OCI-LY3 (cell line): Measurements from ENCODE around the gene ARHGAP23.
"Not testable (repeated sequence)": the region's sequence is repeated elsewhere in the genome, so short reads cannot be mapped to it uniquely, and the experiment has no call there.

Source experiments
- H2AFZ ChIP-seq: fragments of 200-600, 300-600 bp; shearing (Covaris generic); 2 replicates; pipeline ENCODE4 v1.6.0; 2014; ENCODE audit warnings: antibody characterized with exemption, low read depth, low read length
- H3K27ac ChIP-seq: fragments of 200-600, 300-600 bp; sonication (generic); 2 replicates; pipeline ENCODE4 v1.5.1; 2014; ENCODE audit warnings: mild to moderate bottlenecking, low read length, moderate library complexity, mixed read lengths
- H3K27me3 ChIP-seq: fragments of 200-600, 300-600 bp; sonication (generic); 2 replicates; pipeline ENCODE4 v1.6.1; 2014; ENCODE audit warnings: low read depth, low read length, mixed read lengths
- H3K36me3 ChIP-seq: fragments of 200-600, 300-600 bp; sonication (generic); replicated peaks from 2 replicates; pipeline ENCODE3; 2014; ENCODE audit warnings: low read depth, low read length, mixed read lengths
- H3K4me1 ChIP-seq: fragments of 300-600, 200-600 bp; sonication (generic); 2 replicates; pipeline ENCODE4 v1.6.1; 2014; ENCODE audit warnings: low read length, mixed read lengths
- H3K4me2 ChIP-seq: fragments of 200-600, 300-600 bp; sonication (generic); 2 replicates; pipeline ENCODE4 v1.6.1; 2014; ENCODE audit warnings: low read length, mixed read lengths
- H3K4me3 ChIP-seq: fragments of 300-600, 200-600 bp; sonication (generic); 2 replicates; pipeline ENCODE4 v1.5.1; 2014; ENCODE audit warnings: antibody characterized with exemption, mild to moderate bottlenecking, low read length, moderate library complexity
- H3K79me2 ChIP-seq: fragments of 300-600, 200-600 bp; shearing (Covaris generic); 2 replicates; pipeline ENCODE4 v1.6.1; 2014; ENCODE audit warnings: mild to moderate bottlenecking, low read length, mixed read lengths
- H3K9ac ChIP-seq: fragments of 300-600, 200-600 bp; shearing (Covaris generic); 2 replicates; pipeline ENCODE4 v1.6.0; 2014; ENCODE audit warnings: mild to moderate bottlenecking, low read length, moderate library complexity
- H3K9me3 ChIP-seq: fragments of 200-600, 300-600 bp; shearing (Covaris generic); 2 replicates; pipeline ENCODE4 v1.6.1; 2014; ENCODE audit warnings: low read length, mixed read lengths; ENCODE audit not compliant: insufficient read depth
- H4K20me1 ChIP-seq: fragments of 200-600, 300-600 bp; sonication (generic); 2 replicates; pipeline ENCODE4 v1.6.1; 2016; ENCODE audit warnings: low read length, mixed read lengths; ENCODE audit not compliant: insufficient read depth
- EZH2phosphoT487 ChIP-seq: fragments of 200-600 bp; shearing (Covaris generic); IDR thresholded peaks from 2 replicates; pipeline ENCODE4 v1.6.1; 2018; ENCODE audit warnings: antibody characterized with exemption, mixed run types, low read depth
- TF ChIP-seq, protein P1 (sequence below): fragments of 200-600, 300-600 bp; sonication (generic); IDR thresholded peaks from 2 replicates; pipeline ENCODE4 v1.5.1; 2014; ENCODE audit warnings: antibody characterized with exemption, low read length, low read depth

The ARHGAP23 gene

DNA sequence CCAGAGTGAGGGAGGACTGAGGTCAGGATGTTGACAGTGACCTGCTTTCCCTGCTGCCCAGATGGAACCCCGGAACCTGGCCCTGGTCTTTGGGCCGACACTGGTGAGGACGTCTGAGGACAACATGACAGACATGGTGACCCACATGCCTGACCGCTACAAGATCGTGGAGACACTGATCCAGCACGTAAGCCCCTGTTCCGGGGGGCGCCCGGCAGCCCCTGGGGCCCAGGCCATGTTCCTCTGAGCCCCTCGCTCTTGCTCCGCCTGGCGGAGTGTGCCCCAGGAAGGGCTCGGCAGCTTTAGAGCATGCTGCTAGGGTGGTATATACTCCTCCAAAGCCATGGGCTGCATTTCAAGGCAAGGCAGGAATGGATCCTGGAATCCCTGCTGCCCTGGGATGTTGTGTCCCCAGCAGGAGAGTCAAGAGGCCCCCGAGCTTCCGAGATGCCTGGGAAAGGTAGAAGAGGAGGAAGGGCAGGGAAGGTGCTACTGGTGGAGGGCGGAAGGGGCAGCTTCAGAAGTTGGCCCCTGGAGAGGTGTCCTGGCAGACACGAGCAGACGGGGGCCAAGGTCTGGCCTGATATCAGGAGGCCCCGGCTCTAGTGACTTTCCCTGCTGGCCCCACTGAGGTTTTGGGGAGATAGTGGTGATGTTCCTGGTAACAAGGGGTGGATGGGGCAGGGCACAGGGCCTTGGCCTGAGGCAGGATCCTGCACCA lies 63.2 kb downstream of the ARHGAP23 start:
- not testable (repeated sequence) for H3K27ac ChIP-seq, H3K27me3 ChIP-seq, H3K4me2 ChIP-seq, H3K36me3 ChIP-seq, H3K9ac ChIP-seq, H3K4me1 ChIP-seq, H3K79me2 ChIP-seq, H3K4me3 ChIP-seq, H2AFZ ChIP-seq, H4K20me1 ChIP-seq, H3K9me3 ChIP-seq

DNA sequence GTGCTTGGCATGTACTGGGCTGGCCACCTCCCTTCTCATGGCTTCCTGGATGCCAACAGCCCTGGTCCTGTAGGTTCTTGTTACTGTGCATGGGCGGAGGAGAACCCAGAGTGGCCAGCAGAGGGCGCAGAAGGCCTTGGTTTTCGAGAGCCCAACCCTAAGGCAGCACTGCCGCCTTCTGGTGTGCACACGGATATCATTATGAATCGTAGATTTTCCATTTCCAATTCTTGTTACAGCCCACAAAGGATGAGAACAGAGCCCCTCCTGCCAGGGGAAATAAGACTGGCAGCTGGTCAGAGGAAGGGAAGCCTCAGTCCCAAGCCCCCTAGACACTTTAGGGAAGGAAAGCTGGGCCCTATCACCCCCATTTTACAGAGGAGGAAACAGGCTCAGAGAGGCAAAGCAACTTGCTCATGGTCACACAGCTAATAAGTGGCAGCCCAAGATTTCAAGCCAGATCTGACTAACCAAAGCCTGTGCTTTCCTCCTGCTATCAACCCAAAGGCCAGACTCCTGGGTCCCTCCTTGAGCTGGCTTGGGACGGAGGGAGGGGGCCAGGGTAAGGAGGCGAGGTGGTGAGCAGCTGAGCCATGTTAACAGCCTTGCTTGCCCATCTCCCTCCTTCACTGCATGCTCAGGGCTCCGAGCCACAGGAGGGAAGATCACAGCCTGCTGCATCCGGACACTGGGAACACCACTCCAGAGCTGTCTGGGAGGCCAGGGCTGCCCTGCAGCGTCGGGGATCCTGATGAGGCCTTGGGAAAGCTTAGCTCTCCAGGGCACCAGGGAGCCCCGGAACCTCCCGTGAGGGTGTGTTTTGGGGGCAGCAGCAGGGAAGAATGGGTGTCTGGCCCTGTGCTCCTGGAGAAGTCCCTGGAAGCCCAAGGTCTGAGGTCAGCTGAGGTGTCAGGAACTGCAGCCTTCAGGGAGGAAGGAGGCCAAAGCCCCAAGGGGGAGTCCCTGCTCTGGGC lies 64.1 kb downstream of the ARHGAP23 start:
- not testable (repeated sequence) for H3K4me2 ChIP-seq, H3K9me3 ChIP-seq, H3K36me3 ChIP-seq, H3K79me2 ChIP-seq, H3K4me1 ChIP-seq, H3K4me3 ChIP-seq, H4K20me1 ChIP-seq, H2AFZ ChIP-seq, H3K27me3 ChIP-seq, H3K9ac ChIP-seq, H3K27ac ChIP-seq
- TF ChIP-seq, protein P1, sequence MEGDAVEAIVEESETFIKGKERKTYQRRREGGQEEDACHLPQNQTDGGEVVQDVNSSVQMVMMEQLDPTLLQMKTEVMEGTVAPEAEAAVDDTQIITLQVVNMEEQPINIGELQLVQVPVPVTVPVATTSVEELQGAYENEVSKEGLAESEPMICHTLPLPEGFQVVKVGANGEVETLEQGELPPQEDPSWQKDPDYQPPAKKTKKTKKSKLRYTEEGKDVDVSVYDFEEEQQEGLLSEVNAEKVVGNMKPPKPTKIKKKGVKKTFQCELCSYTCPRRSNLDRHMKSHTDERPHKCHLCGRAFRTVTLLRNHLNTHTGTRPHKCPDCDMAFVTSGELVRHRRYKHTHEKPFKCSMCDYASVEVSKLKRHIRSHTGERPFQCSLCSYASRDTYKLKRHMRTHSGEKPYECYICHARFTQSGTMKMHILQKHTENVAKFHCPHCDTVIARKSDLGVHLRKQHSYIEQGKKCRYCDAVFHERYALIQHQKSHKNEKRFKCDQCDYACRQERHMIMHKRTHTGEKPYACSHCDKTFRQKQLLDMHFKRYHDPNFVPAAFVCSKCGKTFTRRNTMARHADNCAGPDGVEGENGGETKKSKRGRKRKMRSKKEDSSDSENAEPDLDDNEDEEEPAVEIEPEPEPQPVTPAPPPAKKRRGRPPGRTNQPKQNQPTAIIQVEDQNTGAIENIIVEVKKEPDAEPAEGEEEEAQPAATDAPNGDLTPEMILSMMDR, result peak; percentile 60

DNA sequence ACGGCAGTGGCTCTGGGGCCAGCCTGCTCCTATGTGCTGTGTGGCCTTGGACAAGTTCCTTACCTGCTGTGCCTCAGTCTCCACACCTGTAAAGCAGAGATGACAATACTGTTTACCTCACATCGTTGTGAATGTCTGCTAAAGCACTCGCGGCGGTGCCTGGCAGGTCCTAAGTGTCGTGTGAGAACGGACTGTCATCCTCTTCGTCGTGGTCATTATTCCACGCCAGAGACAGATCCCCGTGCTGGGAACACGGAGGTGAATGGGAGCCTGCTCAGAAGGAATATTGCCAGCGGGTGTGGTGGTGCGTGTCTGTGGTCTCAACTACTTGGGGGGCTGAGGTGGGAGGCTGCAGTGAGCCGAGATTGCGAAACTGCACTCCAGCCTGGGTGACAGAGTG lies 65.9 kb downstream of the ARHGAP23 start:
- H3K27me3 ChIP-seq, H2AFZ ChIP-seq, H4K20me1 ChIP-seq, H3K9me3 ChIP-seq, H3K79me2 ChIP-seq, H3K4me1 ChIP-seq, H3K4me3 ChIP-seq, H3K4me2 ChIP-seq, H3K9ac ChIP-seq, H3K27ac ChIP-seq, H3K36me3 ChIP-seq: not testable (repeated sequence)

DNA sequence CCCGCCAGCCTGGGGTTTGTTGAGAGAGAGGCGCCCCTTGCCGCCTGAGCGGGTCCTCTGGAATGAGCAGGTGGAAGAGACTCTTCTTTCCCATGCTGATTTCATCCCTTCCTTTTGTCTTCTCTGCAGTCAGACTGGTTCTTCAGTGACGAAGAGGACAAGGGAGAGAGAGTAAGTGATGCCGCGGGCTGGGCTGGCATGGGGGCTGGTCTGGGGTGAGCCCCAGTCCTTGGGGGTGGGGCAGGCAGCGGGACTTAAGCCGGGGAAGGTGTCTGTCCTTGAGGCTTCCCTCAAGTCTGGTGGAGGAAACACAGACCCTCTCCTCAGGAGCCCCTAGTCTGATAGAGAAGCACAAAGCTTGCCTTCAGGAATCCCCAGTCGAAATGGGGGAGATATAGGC lies 69.4 kb downstream of the ARHGAP23 start:
- H4K20me1 ChIP-seq, H3K4me1 ChIP-seq, H3K4me3 ChIP-seq, H3K9ac ChIP-seq, H3K27me3 ChIP-seq, H3K36me3 ChIP-seq, H3K4me2 ChIP-seq, H3K79me2 ChIP-seq, H2AFZ ChIP-seq, H3K27ac ChIP-seq, H3K9me3 ChIP-seq: not testable (repeated sequence)

DNA sequence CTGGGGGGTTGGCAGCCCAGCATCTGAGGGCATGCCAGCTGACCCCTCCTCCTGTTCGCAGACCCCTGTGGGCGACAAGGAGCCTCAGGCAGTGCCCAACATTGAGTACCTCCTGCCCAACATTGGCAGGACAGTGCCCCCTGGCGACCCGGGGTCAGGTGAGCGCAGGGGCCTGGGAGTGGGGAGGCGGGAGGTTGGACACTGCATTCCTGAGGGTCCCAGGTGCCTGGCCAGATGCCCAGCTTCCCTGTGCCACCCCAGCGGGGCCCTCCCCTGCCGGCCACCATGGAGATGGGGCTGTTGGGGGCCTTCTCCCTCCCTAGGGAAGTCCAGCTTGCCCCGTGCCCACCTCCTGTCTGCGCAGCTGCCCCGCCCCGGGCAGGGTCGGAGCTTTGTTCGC lies 70.1 kb downstream of the ARHGAP23 start:
- H3K27ac ChIP-seq, result no peak overlapping the region
- no peak overlapping the region for H2AFZ ChIP-seq
- H3K9ac ChIP-seq, result no peak overlapping the region
- no peaks in the 10 kb centered on the region for H3K79me2 ChIP-seq
- no peaks in the 10 kb centered on the region for H3K9me3 ChIP-seq
- no peaks in the 10 kb centered on the region for H3K27me3 ChIP-seq
- H3K4me1 ChIP-seq, result no peaks in the 10 kb centered on the region
- no peak overlapping the region for H3K4me3 ChIP-seq
- H3K36me3 ChIP-seq, result no peaks in the 10 kb centered on the region
- no peaks in the 10 kb centered on the region for H4K20me1 ChIP-seq
- H3K4me2 ChIP-seq, result no peak overlapping the region
- TF ChIP-seq, protein P1, result no peak
- no peak for TF ChIP-seq EZH2phosphoT487

DNA sequence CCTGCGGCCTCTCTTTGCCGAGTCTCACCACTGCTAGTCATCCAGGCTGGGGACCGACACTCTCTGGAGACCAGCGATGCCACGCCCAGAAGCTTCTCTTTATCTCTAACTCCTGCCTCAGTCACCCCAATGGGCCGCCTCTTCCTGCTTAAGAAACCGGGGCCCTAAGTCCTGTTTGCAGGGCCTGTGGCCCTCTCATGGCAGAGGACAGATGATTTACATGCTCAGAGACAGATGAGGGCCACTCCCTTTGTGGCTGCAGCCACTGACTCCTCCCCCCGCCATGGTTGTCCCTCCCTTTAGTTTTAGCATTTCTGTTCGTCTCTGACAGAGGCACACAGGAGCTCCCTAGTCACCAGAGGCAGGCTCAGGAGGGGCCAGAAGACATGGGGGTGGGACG lies 71.0 kb downstream of the ARHGAP23 start:
- not testable (repeated sequence) for H4K20me1 ChIP-seq, H2AFZ ChIP-seq, H3K27ac ChIP-seq, H3K4me3 ChIP-seq, H3K4me2 ChIP-seq, H3K4me1 ChIP-seq, H3K9me3 ChIP-seq, H3K36me3 ChIP-seq, H3K79me2 ChIP-seq, H3K27me3 ChIP-seq, H3K9ac ChIP-seq

DNA sequence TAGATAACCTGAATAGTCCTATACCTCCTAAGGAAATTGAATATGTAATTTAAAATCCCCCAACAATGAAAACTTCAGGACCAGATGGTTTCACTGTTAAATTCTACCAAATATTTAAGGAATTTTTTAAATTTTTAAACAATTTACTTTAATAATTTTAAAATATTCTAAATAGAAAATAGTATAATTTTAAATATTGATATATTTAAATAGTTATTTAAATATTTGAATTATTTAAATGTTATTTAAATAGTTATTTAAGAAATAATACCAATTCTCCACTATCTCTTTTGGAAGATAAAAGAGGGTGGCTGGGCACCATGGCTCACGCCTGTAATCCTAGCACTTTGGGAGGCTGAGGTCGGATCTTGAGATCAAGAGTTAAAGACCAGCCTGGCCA lies 73.5 kb downstream of the ARHGAP23 start:
- not testable (repeated sequence) for H3K4me1 ChIP-seq, H3K4me2 ChIP-seq, H3K9ac ChIP-seq, H2AFZ ChIP-seq, H3K4me3 ChIP-seq, H4K20me1 ChIP-seq, H3K9me3 ChIP-seq, H3K27me3 ChIP-seq, H3K36me3 ChIP-seq, H3K27ac ChIP-seq, H3K79me2 ChIP-seq
